ENCODE results near the gene TAB2.

TAB2 gene

GRCh38 chr6:149362289-149362688 is 44.8 kb downstream of the TAB2 start:
- no peak for TF ChIP-seq TAF1 (IDR thresholded peaks at IDR 0.05; ENCODE audit: borderline replicate concordance, insufficient read depth, low read length)

DNA sequence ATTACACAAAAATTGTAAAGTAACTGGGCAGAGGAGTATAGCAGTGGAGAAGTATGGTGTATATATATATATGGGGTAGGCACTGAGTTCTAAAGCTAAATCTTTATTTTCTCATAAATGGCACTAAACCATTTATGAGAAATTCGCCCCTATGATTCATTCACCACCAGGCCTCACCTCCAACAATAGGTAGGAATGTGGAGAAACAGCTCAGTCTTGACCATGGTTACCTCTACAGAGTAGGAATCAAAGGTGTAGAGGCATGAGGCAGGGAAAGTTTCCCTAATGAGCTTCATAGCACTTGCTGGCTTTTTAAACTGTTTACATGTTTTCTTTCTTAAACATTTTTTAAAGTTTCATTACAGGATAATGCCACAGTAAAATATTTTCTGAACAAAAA is 45.6 kb downstream of the TAB2 start:
- TF ChIP-seq, protein P1, sequence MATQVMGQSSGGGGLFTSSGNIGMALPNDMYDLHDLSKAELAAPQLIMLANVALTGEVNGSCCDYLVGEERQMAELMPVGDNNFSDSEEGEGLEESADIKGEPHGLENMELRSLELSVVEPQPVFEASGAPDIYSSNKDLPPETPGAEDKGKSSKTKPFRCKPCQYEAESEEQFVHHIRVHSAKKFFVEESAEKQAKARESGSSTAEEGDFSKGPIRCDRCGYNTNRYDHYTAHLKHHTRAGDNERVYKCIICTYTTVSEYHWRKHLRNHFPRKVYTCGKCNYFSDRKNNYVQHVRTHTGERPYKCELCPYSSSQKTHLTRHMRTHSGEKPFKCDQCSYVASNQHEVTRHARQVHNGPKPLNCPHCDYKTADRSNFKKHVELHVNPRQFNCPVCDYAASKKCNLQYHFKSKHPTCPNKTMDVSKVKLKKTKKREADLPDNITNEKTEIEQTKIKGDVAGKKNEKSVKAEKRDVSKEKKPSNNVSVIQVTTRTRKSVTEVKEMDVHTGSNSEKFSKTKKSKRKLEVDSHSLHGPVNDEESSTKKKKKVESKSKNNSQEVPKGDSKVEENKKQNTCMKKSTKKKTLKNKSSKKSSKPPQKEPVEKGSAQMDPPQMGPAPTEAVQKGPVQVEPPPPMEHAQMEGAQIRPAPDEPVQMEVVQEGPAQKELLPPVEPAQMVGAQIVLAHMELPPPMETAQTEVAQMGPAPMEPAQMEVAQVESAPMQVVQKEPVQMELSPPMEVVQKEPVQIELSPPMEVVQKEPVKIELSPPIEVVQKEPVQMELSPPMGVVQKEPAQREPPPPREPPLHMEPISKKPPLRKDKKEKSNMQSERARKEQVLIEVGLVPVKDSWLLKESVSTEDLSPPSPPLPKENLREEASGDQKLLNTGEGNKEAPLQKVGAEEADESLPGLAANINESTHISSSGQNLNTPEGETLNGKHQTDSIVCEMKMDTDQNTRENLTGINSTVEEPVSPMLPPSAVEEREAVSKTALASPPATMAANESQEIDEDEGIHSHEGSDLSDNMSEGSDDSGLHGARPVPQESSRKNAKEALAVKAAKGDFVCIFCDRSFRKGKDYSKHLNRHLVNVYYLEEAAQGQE (IDR thresholded peaks at IDR 0.05; ENCODE audit: insufficient read depth in 1 of 2, low read depth in 2 of 2, low read length in 2 of 2), result no peak
- TF ChIP-seq FOXP2 (optimal IDR thresholded peaks at IDR 0.05; ENCODE audit: borderline replicate concordance, extremely low read depth, extremely low read length, insufficient read depth) (no peak), SIN3A (IDR thresholded peaks at IDR 0.05; ENCODE audit: borderline replicate concordance, insufficient read depth, low read length) (no peak), POLR2AphosphoS5 (IDR thresholded peaks at IDR 0.05; ENCODE audit: low read depth, low read length) (no peak), TAF1 (IDR thresholded peaks at IDR 0.05; ENCODE audit: borderline replicate concordance, insufficient read depth, low read length) (no peak)

GRCh38 chr6:149364557-149364956 is 47.0 kb downstream of the TAB2 start:
- TF ChIP-seq TAF1 (IDR thresholded peaks at IDR 0.05; ENCODE audit: borderline replicate concordance, insufficient read depth, low read length) (no peak), FOXP2 (optimal IDR thresholded peaks at IDR 0.05; ENCODE audit: borderline replicate concordance, extremely low read depth, extremely low read length, insufficient read depth) (no peak), POLR2AphosphoS5 (IDR thresholded peaks at IDR 0.05; ENCODE audit: low read depth, low read length) (no peak), SIN3A (IDR thresholded peaks at IDR 0.05; ENCODE audit: borderline replicate concordance, insufficient read depth, low read length) (no peak)
- TF ChIP-seq, protein P1 (IDR thresholded peaks at IDR 0.05; ENCODE audit: insufficient read depth in 1 of 2, low read depth in 2 of 2, low read length in 2 of 2), result no peak

DNA sequence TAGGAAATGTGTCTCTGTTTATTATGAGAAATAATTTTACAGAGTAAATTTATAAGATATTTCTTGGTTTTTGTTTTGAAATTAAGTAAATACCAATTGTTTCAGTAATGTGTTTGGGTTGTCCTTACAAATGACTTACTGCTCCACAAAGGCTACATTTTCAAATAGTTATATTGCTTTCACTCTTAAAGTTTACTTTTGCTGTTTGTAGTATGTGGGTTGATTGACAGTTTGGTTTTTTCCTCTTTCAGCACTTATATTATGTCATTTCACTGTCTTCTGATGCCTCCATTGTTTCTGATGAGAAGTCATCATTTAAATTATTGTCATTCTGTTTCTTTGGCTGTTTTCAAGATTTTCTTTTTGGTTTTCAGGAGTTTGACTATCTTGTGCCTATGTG is 47.7 kb downstream of the TAB2 start:
- TF ChIP-seq FOXP2 (optimal IDR thresholded peaks at IDR 0.05; ENCODE audit: borderline replicate concordance, extremely low read depth, extremely low read length, insufficient read depth) (no peak), POLR2AphosphoS5 (IDR thresholded peaks at IDR 0.05; ENCODE audit: low read depth, low read length) (no peak), TAF1 (IDR thresholded peaks at IDR 0.05; ENCODE audit: borderline replicate concordance, insufficient read depth, low read length) (no peak), SIN3A (IDR thresholded peaks at IDR 0.05; ENCODE audit: borderline replicate concordance, insufficient read depth, low read length) (no peak)
- TF ChIP-seq, protein P1 (IDR thresholded peaks at IDR 0.05; ENCODE audit: insufficient read depth in 1 of 2, low read depth in 2 of 2, low read length in 2 of 2), result no peak

GRCh38 chr6:149366267-149366921 is 48.9 kb downstream of the TAB2 start:
- TF ChIP-seq SIN3A (IDR thresholded peaks at IDR 0.05; ENCODE audit: borderline replicate concordance, insufficient read depth, low read length), result no peak
- TF ChIP-seq FOXP2 (optimal IDR thresholded peaks at IDR 0.05; ENCODE audit: borderline replicate concordance, extremely low read depth, extremely low read length, insufficient read depth), result no peak
- TF ChIP-seq POLR2AphosphoS5 (IDR thresholded peaks at IDR 0.05; ENCODE audit: low read depth, low read length), result no peak
- no peak for TF ChIP-seq TAF1 (IDR thresholded peaks at IDR 0.05; ENCODE audit: borderline replicate concordance, insufficient read depth, low read length)
- TF ChIP-seq, protein P1 (IDR thresholded peaks at IDR 0.05; ENCODE audit: insufficient read depth in 1 of 2, low read depth in 2 of 2, low read length in 2 of 2), result no peak
